ENCODE results near the gene CNNM3.

The CNNM3 gene

GRCh38 chr2:96869822-96870625 lies 54.0 kb downstream of the CNNM3 start, which contains the start of gene SEMA4C:
SEMA4C (minus strand) TSS chr2:96870080; CDS start chr2:96867886, 2,194 bp downstream.
- DNase-seq = peak; percentile 48 to 52 (median 52)
- Histone ChIP-seq H3K4me1 (ENCODE audit: control insufficient read depth, insufficient read depth, low read length, poor library complexity, severe bottlenecking) (peaks cover 45% of the 10 kb centered on the region), H3K27ac (ENCODE audit: insufficient read depth, low read length, poor library complexity, severe bottlenecking) (peak within 1 kb of the TSS; percentile 81), H3K4me3 (ENCODE audit: insufficient read depth, low read depth, low read length, poor library complexity, severe bottlenecking) (peak within 1 kb of the TSS; percentile 96), H3K36me3 (ENCODE audit: control insufficient read depth, insufficient read depth, low read length) (peaks cover 19% of the 10 kb centered on the region), H3K9me3 (ENCODE audit: control insufficient read depth, low read length) (no peaks in the 10 kb centered on the region), H3K27me3 (replicated peaks; ENCODE audit: control insufficient read depth, insufficient read depth, low read length, poor library complexity, severe bottlenecking) (no peaks in the 10 kb centered on the region)

- Histone ChIP-seq H3K9me3 (ENCODE audit: control insufficient read depth, low read length) (no peaks in the 10 kb centered on the region), H3K4me3 (ENCODE audit: insufficient read depth, low read depth, low read length, poor library complexity, severe bottlenecking) (peak overlapping the region; percentile 96), H3K4me1 (ENCODE audit: control insufficient read depth, insufficient read depth, low read length, poor library complexity, severe bottlenecking) (peaks cover 45% of the 10 kb centered on the region), H3K36me3 (ENCODE audit: control insufficient read depth, insufficient read depth, low read length) (peaks cover 12% of the 10 kb centered on the region), H3K27ac (ENCODE audit: insufficient read depth, low read length, poor library complexity, severe bottlenecking) (peak overlapping the region; percentile 81), H3K27me3 (replicated peaks; ENCODE audit: control insufficient read depth, insufficient read depth, low read length, poor library complexity, severe bottlenecking) (no peaks in the 10 kb centered on the region)
- DNase-seq = peak; percentile 57 to 64 (median 60)
Measured at GRCh38 chr2:96870626-96871255, 54.7 kb downstream of the CNNM3 start.

DNA sequence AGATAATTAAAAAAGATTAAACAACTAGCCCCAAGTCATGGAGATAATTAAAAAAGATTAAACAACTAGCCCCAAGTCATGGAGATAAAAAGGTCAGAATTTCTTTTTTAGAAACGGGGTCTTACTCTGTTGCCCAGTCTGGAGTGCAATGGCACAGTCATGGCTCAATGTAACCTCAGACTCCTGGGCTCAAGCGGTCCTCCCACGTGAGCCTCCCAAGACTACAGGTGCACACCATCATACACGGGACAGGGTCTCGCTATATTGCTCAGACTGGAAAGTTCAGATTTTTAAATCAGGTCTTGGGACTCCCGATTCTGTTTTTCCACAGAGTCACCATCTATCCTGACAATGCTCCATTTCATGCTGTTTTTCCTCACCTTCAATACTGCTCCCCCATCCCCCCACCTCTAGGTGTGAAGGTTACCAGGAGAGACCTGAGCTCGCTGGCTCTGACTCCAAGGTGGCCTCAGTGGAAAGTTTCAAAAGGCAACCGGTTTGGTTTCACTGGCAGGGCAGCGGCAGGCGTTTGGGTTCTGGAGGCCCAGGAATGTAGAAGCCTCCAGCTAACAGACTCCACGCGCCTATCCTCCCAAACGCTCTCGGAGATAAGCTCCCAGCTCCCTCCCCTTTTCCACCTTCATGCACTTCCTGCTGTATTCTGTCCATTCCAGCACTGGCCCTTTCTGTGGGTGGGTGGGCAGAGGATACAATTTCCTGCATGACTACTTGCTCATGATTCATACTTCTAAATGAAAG lies 56.7 kb downstream of the CNNM3 start:
- Histone ChIP-seq H3K9me3 (ENCODE audit: control insufficient read depth, low read length) (no peaks in the 10 kb centered on the region), H3K36me3 (ENCODE audit: control insufficient read depth, insufficient read depth, low read length) (no peaks in the 10 kb centered on the region), H3K4me3 (ENCODE audit: insufficient read depth, low read depth, low read length, poor library complexity, severe bottlenecking) (no peak overlapping the region), H3K27me3 (replicated peaks; ENCODE audit: control insufficient read depth, insufficient read depth, low read length, poor library complexity, severe bottlenecking) (no peaks in the 10 kb centered on the region), H3K27ac (ENCODE audit: insufficient read depth, low read length, poor library complexity, severe bottlenecking) (no peak overlapping the region), H3K4me1 (ENCODE audit: control insufficient read depth, insufficient read depth, low read length, poor library complexity, severe bottlenecking) (peaks cover 32% of the 10 kb centered on the region)
- DNase-seq = no peak

DNA sequence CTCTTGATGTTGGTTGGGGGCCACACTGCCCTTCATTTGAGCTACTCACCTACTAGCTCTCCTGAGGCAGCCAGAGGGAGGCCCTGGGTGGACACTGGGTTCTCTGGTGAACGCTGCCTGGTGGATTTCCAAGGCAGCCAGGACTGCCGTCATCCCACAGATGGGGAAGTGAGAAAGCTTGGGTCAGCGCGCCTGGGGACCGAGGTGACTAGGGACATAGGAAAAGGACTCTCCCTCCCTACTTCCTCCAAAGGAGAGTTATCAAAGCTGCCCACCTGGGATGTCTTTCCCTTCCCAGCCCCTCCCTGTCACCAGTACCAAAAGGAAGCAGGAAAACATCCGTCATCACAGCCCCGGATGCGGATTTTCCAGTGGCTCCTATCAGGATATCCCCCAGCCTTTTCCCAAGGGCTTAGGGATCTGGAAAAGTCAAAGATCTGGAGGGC lies 57.6 kb downstream of the CNNM3 start:
- H3K36me3 ChIP-seq (ENCODE audit: control insufficient read depth, insufficient read depth, low read length) = no peaks in the 10 kb centered on the region
- H3K27me3 ChIP-seq (replicated peaks; ENCODE audit: control insufficient read depth, insufficient read depth, low read length, poor library complexity, severe bottlenecking) = no peaks in the 10 kb centered on the region
- no peak for DNase-seq
- peak overlapping the region; percentile 33 for H3K27ac ChIP-seq (ENCODE audit: insufficient read depth, low read length, poor library complexity, severe bottlenecking)
- H3K4me1 ChIP-seq (ENCODE audit: control insufficient read depth, insufficient read depth, low read length, poor library complexity, severe bottlenecking) = peaks cover 25% of the 10 kb centered on the region
- no peaks in the 10 kb centered on the region for H3K9me3 ChIP-seq (ENCODE audit: control insufficient read depth, low read length)
- no peak overlapping the region for H3K4me3 ChIP-seq (ENCODE audit: insufficient read depth, low read depth, low read length, poor library complexity, severe bottlenecking)

DNA sequence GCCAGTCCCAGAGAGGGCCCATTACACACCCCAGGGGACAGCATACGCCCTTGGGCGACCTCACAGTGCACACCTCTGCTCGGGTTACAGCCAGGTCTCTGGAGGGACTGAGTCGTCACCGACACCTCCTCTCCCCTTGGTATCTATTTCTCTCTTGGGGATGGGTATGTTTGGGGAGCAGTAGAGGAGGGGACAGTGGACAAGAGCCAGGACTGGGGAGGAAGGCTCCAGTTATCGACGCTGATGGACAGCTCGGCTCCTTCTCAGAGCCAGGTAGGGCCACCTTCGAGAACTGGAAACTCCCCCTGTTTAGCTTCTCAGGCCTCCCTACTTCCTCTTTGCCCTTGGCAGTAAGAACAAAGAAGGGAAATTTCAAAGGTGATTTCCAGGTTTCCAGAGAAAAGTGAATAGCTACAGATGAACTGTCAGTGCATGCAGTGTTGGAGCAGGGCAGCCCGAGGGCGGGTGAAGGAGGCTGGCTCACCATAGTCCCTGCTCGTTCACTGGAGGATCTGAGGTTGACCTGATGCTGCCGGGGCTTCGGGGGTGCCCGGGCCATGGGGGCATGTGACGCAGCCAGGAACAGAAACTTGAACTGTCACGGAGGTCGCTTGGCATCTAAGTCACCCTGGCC lies 58.2 kb downstream of the CNNM3 start:
- no peak for DNase-seq
- Histone ChIP-seq H3K4me3 (ENCODE audit: insufficient read depth, low read depth, low read length, poor library complexity, severe bottlenecking) (no peak overlapping the region), H3K4me1 (ENCODE audit: control insufficient read depth, insufficient read depth, low read length, poor library complexity, severe bottlenecking) (peaks cover 25% of the 10 kb centered on the region), H3K9me3 (ENCODE audit: control insufficient read depth, low read length) (no peaks in the 10 kb centered on the region), H3K36me3 (ENCODE audit: control insufficient read depth, insufficient read depth, low read length) (no peaks in the 10 kb centered on the region), H3K27ac (ENCODE audit: insufficient read depth, low read length, poor library complexity, severe bottlenecking) (peak overlapping the region; percentile 33), H3K27me3 (replicated peaks; ENCODE audit: control insufficient read depth, insufficient read depth, low read length, poor library complexity, severe bottlenecking) (no peaks in the 10 kb centered on the region)

DNA sequence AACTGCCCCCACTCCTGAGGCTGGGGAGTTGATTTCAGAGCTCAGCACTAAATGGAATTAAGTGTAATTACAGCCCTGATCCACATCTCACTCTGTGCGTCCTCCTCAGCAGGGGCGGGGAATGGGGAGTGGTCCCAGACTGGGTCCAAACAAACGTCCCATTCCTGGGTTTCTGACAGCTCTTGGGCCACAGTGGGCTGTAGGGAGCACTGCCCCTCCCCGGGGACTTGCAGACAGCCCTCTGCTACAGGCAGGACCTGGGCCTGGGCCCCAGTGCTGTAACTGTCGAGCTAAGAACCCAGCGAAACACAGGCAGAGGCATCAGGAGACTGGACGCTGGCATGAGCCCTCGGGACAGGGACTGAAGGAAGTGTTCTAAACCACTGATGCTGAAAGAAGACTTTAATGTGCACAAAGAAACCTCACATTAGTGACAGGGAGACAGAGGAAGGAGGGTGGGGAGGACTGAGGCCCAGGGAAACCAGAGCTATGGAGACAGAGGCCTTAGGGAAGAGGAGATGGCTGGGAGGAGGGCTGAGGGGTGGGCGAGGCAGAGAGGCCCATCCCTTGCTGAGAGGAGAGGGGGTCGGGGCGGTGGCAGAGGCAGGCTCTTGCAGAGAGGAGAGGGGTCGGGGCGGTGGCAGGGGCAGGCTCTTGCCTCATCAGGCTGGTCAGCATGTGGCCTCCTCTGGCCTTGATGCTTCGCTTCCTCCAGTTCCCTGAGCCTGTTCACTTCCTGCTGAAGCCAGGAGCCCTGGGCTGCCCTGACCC lies 59.6 kb downstream of the CNNM3 start:
- Histone ChIP-seq H3K27me3 (replicated peaks; ENCODE audit: control insufficient read depth, insufficient read depth, low read length, poor library complexity, severe bottlenecking) (no peaks in the 10 kb centered on the region), H3K4me3 (ENCODE audit: insufficient read depth, low read depth, low read length, poor library complexity, severe bottlenecking) (no peak overlapping the region)

DNA sequence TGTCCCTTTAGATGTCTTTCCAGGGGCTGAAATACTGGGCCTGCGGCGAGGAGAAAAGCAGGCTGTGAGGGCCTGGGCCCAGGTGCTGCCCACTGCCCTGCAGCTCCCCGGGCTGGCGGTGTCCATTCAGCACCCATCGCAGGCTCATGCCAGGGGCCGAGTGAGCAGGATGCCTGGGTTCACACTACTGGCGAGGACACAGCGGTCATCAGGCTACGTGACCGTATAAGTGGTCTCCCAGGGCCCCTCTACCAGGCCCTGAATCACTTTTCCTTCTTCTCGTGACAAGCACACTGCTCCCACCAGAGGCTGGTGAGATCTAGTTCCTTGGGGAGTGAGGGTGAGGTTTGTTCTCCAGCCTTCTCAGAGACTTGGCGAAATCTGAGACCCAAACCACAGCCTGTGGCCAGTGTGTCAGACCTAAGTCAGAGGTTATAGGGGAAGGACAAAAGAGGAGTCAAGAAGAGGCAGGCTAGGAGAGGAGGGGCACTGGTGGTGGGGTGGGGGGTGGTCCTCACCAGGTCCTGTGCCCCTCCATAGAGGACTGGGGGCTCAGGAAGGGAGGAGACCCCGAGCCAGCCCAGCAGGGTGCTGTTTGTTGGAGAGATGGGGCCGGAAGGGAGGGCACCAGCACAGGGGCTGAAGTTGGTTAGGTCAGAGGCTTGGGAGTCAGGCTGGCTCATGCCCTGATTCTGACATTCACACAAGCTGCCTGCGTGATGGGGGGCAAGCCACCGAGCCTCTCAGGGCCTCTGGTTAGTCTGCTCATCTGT lies 60.4 kb downstream of the CNNM3 start:
- DNase-seq = no peak
- H3K27ac ChIP-seq (ENCODE audit: insufficient read depth, low read length, poor library complexity, severe bottlenecking) = no peak overlapping the region
- no peaks in the 10 kb centered on the region for H3K27me3 ChIP-seq (replicated peaks; ENCODE audit: control insufficient read depth, insufficient read depth, low read length, poor library complexity, severe bottlenecking)
- H3K4me3 ChIP-seq (ENCODE audit: insufficient read depth, low read depth, low read length, poor library complexity, severe bottlenecking) = no peak overlapping the region
- H3K4me1 ChIP-seq (ENCODE audit: control insufficient read depth, insufficient read depth, low read length, poor library complexity, severe bottlenecking) = peaks cover 12% of the 10 kb centered on the region
- H3K9me3 ChIP-seq (ENCODE audit: control insufficient read depth, low read length) = no peaks in the 10 kb centered on the region
- no peaks in the 10 kb centered on the region for H3K36me3 ChIP-seq (ENCODE audit: control insufficient read depth, insufficient read depth, low read length)

More for the DNA sequence above, 59.6 kb downstream of the CNNM3 start:
- H3K9me3 ChIP-seq (ENCODE audit: control insufficient read depth, low read length) = no peaks in the 10 kb centered on the region
- no peak for DNase-seq
- H3K4me1 ChIP-seq (ENCODE audit: control insufficient read depth, insufficient read depth, low read length, poor library complexity, severe bottlenecking) = peaks cover 18% of the 10 kb centered on the region
- no peak overlapping the region for H3K27ac ChIP-seq (ENCODE audit: insufficient read depth, low read length, poor library complexity, severe bottlenecking)
- no peaks in the 10 kb centered on the region for H3K36me3 ChIP-seq (ENCODE audit: control insufficient read depth, insufficient read depth, low read length)

DNA sequence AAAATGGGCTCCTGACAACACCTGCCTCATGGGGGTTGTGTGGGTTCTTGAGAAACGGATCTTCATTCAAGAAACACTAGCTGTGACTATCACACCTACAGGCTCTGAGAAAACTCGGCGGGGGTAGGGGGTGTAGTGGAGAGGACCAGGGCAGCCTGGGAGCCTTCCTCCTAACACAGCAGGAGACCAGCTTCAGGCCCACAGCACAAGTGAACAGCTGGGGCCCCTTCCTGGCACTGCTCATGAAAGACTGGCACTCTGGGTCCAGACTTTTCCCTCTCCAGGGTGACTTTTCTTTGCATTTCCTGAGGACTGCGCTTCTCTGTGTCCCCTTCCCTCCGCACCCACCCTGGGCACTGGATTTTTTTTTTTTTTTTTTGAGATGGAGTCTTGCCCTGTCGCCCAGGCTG lies 61.0 kb downstream of the CNNM3 start:
- H3K27me3 ChIP-seq (replicated peaks; ENCODE audit: control insufficient read depth, insufficient read depth, low read length, poor library complexity, severe bottlenecking) = no peaks in the 10 kb centered on the region
- no peak overlapping the region for H3K4me3 ChIP-seq (ENCODE audit: insufficient read depth, low read depth, low read length, poor library complexity, severe bottlenecking)
- no peak overlapping the region for H3K27ac ChIP-seq (ENCODE audit: insufficient read depth, low read length, poor library complexity, severe bottlenecking)
- H3K9me3 ChIP-seq (ENCODE audit: control insufficient read depth, low read length) = no peaks in the 10 kb centered on the region
- H3K36me3 ChIP-seq (ENCODE audit: control insufficient read depth, insufficient read depth, low read length) = no peaks in the 10 kb centered on the region
- DNase-seq = no peak
- H3K4me1 ChIP-seq (ENCODE audit: control insufficient read depth, insufficient read depth, low read length, poor library complexity, severe bottlenecking) = peaks cover 12% of the 10 kb centered on the region

Measured in effector memory CD4-positive, alpha-beta T cell (primary cell).